HG02840 (cell line): ENCODE results near the gene GRID1.

Experiments used
- ATAC-seq: cut with Tn5 transposase; IDR thresholded peaks from one replicate; pipeline ENCODE4 v1.9.1; 2021; ENCODE audit warnings: mild to moderate bottlenecking, moderate library complexity, moderate number of reproducible peaks; ENCODE audit not compliant: unreplicated experiment, low FRiP score

GRID1 gene

DNA sequence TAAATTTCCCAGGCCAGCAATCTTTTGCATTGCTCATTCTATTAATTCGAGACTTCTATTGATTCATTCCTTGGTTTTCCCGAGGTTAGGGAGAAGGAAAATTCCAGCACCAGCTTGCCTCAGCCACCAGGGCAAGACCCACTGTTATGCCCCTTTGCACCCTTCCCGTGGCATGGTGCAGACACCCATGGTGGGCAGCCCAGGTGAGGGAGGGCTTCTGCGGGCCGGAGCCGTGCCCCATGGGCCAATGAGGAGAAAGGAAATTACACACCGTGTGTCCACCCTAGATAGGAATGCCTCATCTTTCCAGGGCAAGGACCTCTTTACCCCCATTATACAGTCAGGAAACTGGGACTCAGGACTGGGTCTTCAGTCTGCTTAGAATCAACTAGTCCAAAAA is 4.5 kb upstream of the GRID1 start:
- no peak for ATAC-seq

DNA sequence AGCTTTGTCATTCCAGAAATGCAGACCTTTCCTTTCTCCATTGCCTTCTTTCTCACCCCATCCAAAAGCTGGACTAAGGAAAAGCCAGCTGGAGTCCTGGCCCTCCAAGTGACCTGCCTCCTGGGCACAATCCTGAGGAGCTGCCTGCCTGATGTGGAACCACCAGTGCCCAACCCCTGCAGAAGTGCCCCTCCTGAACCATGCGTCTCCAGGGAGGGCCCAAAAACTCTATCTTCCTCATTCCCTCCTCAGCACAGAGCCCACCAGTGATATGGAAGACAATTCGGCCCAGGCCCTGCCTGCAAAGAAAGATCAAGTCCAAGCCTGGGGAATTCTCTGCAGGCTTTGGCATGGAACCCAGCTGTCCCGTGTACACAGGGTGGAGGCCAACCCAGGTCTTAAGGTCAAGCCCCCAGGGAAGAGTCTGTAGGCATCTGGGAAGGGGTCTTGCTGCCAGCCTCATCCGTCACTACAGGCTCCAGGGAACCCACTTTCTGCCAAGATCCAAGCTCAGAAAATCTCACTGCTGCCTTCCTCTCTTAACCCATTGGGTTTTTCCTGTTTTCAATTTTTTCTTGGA is 3.5 kb upstream of the GRID1 start:
- ATAC-seq: no peak

DNA sequence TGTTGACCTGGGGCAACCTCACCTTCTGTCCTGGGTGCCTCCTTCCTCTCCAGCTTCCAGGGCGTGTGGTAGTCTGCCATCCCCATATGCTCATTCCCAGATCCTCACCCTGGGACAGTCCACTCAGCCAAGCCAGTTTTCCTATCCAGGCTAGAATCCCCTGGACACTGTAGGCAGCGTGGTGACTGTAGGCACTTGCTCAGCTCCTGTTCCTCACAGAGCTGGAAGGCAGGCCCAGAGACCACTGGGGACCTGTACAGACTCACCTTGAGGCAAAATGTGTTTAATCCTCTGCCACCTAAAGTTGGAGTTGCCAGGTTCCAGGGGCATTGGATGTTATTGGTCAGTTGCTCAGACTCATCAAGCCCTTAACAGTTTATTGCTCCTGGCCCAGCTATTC is 2.4 kb upstream of the GRID1 start:
- no peak for ATAC-seq

DNA sequence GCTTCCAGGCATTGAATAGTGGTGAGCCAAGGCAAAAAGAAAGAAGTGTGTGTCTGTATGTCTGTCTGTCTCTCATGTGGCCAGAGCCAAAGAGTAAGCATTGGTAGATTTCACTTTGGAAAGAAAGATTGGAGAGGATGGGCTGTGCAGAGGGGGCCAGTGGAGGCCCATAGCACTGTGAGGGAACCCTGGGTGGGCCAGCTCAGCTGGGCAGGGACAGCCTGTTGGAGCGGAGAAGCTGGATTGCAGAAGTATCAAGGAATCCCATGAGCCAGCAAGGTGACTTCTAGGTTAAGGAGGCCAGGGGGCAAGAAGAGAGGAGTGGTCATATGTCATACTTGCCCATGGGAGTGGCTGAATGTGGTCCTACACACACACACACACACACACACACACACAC is 1.5 kb upstream of the GRID1 start:
- no peak for ATAC-seq

DNA sequence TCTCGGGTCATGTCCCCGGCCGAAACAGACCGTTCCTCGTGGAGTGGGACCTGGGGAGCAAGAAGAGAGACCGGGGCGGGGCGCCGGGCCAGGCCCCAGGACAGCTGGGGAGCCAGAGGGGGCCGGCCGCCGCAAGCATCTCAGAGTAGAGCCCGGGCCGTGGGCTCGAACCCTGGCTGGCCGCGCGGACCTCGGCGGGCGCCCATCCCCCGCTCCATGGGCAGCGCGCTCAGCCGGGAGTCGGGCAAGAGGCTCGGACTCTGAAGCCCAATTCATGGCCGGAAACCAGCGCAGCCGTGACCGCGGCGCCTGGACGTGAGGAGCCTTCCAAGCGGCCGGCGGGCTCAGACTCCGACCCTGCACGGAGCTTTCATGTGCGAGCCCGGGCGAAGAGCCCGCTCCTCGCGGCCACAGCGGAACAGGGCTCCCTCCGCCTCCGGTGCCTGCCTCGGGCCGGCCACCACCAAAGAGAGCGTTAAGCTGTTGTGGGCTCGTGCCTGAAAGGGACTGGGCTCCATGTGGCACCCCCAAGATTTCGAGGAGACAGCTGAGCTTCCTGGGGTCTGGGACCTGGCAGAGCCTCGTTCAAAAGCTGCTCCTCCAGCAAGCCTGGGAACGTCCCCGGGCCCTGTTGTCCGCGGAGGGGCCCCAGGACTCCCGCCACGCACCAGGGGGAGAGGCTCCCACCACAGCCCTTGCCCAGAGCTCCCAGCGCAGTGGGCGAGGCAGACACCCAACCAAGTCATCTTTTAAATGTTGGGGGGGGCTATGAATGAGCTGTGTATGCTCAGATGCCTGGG is 757 bp upstream of the GRID1 start:
- ATAC-seq: no peak

DNA sequence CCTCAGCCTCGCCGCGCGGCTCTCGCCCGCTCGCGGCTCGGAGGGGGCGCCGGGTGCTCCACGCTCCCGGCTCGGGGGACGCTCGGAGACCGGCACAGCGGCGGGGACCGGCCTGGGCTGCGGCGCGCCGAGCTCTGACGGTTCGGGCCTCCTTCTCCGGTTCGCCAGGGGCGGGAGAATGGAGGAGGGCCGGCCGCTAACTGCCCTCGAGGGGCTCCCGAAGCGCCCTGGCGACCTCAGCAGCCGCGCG is 232 bp upstream of the GRID1 start:
- ATAC-seq: no peak

DNA sequence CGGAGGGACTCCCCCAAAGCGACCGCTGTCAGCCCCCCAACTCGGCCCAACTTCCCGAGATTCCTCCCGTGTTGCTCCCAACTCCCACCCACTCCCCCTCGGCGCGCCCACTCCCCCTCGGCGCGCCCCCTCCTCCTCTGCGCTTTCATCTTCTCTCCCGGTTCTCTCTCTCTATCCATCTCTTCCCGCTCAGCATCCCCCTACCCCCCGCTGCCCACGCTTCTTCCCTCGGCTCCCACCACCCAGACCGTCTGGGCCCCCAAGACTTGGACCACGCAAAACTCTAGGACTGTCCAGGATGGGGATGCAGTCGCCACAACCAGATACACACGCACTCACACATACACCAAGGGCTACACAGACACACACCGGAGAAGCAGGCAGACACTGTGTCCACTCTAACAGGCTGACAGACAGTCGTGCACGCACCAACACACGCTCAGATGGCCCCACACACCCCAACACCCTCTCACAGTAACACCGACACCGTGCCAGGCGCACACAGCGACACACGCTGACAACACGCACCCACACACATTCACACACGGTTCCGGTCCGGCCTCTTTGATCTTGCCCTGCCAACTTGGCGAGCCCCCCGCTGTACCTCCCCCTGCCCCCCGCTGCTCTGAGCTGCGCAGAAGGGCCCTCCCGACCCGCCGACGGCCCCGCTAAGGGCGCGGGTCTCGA is 1.1 kb downstream of the GRID1 start:
- no peak for ATAC-seq

DNA sequence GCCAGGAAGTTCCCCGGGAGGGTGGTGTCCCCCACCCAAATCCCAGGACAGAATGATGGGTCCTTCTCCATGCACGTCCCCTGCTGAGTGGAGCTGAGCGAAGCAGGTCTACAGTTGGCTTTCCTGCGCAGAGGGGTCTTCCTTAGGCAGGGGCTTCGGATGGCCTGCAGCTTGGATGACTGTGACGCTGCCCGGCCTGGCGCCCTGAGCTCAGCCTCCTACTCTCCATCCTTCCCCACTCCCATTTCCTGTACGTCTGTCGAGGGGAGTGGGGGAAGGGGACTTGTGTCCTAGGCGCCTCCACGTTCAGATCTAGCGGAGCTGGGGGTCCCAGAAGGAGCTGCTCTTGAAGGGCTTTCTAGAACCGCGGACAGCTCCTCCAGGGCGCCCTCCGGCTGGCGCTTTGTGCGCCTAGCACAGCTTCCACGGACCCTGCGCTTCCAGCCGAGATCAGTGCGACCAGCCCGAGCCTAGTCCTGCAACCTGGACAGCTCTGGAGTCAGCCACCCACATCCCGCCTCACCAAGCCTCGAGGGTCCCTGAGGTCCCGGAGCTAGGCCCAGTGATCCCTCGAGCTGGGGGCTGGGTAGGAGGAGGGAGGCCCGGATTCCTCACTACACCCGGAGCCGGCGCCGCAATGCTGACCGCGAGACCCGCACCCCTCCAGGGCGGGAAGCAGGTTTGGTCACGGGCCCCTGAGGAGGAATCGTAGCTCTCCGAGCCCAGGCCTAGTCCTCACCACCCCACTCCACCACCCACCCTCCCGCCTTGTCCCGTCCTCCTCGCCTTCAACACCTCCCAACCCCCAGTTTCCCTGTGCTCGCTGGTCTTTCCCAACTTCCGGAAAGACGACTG is 1.9 kb downstream of the GRID1 start:
- no peak for ATAC-seq

DNA sequence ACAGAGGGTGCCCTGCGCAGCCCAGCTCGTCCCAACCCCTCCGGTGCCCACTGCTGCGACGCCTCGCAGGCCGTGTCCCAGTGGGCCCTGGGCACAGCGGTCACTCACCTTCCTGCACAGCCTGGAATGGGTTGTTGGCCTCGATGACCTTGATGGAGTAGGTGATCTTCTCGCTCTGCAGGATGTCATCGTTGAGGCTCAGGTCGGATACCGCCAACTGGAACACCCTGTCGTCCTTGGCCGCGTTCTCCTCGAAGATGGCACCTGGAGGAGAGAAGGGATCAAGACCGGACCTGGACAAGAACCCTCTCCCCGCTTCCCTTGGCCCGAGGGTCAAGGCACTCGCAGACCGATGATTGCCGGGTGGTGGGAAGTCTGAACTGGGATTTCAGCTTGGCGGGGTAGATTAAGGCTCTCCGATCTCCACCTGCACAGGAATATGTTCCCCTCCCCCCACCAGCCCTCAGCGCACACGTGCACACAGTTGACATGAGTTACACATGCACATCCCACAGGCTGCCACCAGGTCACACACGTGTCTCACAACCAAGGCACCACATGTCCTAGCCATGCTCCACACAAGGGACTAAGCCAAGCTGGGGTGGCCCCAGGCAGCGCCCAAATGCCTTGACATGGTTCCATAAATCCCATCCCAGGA is 2.6 kb downstream of the GRID1 start:
- ATAC-seq: no peak

DNA sequence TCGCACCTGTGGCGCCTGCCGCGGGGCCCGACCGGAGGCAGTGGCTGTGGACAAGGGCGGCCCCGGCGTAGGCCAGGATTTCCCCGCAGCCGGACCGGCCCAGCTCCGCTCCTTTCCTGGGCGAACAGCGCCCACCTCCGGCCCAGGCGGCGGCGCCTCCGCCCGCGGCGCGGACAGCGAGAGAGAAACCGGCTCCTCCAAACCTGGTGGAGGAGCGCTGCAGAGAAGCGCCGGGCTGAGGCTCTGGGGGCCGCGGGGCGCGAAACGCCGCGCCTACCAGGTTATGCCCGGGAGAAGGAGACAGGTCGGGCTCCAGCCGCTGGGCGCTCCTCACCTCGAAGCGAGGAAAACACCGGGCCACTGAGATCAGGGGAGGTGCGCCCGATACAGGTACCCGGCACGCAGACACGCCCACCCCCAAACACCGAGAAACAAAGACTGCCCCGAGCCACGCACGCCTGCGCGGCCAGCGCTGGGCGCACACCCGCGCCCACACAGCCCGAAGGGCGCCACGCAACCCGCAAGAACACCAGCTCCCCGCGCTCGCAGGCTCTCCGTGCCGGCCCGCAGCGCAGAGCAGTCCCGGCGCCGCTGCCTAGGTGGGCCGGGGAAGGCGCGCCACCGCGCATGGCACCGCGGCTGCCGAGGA is 3.3 kb downstream of the GRID1 start:
- no peak for ATAC-seq

DNA sequence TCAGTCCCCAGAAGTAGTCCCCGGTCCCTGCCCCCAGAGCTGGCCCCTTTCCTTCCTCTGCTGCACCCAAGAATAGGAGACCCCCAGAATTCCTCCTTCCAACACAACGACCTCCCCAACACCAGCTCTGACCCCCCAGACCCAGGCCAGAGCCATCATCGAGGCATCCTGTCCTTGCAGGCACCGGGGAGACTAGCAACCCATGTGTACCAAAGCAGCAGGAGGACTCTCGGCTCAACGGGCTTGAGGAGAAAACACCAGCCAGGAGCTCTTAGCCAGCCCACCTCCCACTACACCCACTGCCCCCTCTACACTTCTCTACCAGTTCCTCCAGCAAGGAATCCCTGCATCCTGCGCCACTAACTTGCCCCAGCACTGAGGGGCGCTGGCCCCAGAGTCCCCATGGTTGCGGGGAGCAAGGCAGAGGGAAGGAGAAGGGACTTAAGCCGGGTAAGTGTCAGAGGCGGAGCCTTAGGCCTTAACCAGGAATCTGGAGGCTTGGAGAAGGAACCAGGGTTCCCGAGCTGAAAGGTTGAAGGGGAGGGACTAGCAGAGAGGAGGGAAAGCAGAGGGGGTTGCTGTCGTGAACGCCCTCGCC is 3.9 kb downstream of the GRID1 start:
- no peak for ATAC-seq

DNA sequence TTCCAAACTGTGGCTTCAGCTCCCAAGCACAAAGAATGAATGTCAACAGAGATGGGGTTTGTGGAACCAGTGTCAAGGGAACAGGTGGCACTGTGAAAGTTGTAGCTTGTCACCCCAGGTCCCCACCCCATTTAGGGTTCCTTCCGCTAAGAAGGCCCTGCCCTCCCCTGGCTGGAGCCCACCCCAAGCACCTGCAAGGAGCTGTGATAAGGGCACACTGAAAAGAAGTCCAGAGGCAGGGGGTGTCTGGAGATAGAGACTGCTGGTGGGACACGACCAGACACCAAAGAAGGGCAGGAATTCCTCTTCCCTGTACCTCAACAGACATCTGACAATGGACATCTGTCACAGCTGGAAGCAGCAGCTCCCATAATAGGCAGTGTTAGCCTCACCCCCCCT is 4.5 kb downstream of the GRID1 start:
- ATAC-seq: no peak

DNA sequence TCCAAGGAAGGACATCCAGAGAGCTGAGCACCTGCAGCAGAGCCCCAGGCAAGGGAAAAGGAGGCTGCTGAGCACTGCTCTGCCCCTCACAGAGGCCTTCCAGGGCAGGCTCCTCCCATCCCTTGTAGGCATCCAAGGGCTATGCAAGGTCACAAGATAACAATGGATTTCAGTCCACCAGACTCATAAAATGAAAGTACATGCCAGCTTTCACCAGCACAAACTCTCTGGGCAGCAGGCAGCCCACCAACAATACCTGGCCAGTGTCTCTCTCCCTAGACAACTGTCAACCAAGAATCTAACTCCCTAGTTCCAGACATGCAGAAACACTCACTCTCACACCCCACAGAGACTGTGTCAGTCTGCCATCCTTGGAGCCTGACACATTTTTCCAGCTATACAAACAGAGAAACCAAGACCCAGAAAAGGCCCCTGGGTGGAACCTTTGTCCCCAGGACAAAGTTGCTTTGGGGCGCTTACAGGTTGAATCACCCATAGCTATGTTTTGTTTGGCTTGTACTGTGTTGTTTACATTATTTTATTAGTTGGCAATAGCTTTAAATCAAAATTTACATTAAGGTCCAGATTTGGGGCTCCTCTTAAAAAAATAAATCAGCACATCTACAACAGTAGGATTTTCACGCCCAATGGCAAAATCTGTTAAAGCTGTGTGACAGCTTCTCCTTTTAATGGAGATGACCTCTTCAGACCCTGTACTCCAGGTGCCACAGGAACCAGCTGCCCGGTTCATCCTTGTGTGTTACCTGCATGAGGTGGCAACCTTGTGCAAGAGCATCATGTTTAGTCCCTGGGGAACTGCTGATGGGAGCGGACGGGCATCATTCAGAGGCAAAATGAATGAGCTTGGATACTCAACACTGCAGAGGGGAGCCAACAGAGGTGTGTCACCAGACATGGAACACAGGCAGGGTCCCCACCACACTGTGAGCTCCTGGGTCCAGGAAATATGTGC is 5.2 kb downstream of the GRID1 start:
- no peak for ATAC-seq

DNA sequence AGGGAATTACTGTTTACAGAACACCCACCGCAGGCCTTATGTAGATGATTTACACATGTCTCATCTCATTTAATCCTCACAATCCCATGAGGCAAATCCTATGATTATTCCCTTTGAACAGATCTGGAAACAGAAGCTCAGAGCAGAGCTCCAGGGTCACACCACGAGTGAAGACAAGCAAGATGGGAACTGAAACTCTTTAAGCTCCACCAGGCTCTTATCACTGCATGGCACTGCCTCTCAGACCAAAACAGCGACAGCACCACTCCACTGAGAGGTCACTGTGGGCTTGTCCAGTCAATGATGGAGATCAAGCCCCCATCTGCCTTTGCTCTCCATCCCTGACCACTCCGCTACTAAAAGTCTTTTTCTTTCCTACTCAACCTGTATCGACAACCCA is 5.9 kb downstream of the GRID1 start:
- ATAC-seq: no peak

DNA sequence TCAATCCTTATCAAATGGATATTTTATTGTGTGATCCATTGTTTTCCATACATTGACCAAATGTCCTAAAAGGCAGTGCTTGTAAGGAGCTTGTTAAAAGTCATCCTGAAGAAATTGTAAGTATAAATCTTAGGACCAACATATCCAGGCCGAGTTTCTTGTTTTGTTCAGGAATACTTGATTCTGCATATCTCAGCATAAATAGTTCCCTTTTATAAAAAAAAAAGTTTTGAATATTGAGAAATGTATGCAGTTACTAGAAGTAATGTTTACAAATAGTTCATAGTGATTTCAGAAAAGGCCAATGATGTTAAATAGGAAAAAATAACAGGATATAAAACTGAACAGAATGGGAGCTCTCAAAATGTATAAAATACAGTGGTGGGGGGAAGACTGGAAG is 6.6 kb downstream of the GRID1 start:
- ATAC-seq: no peak

DNA sequence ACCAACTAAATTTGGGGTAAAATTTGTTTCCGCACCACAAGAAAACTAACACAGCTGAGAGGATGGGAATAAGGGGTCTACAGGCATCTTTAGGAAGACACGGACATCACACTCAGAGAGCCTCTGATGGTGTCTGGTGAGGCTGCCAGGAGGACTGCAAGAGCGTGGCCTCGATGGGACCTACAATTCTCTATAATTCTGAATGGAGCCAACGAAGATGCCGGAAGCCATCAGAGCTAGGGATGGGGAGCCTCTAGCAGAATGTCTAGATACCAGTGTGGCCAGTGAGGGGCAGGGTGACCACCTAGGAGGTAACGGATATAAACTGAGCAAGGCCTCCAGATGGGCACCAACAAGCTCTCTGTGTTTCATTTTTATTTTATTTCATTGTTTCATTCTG is 7.5 kb downstream of the GRID1 start:
- ATAC-seq: no peak

DNA sequence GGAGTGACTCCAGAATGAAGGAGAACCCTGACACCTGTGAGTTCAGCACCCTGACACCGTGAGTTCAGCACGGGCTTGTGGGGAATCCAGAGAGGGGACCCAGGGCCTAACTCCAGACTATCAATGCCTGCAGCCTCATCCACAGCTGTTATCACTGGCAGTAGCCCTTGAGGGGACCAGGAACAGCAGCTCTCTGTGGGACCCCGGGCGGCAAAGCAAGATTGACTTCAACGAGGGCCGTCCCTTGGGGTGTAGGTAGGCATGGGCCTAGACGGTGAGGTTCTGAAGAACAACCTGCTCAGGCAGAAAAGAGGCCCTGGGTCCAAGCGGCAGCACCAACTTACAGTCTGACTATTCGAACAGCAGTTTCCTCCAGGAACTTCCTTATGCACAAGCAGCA is 8.9 kb downstream of the GRID1 start:
- no peak for ATAC-seq

DNA sequence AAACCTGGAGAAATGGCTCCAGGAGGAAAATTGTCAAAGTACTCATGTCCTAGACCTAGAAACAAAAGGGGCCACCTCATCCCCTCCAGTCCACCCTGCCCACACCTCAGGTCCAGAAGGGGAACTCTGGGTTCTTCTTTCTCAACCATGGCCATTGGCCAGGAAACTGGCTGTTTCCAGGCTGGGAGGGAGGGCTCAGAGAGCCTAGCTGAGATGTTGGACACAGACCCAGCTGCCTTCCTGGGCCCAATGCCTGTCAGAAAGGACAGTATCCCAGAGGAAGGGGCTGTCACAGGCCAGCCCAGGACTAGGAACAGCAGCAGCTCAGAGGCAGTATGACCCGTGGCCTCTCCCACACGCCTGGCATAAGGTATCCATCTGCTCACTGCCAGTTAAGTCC is 9.6 kb downstream of the GRID1 start:
- no peak for ATAC-seq

DNA sequence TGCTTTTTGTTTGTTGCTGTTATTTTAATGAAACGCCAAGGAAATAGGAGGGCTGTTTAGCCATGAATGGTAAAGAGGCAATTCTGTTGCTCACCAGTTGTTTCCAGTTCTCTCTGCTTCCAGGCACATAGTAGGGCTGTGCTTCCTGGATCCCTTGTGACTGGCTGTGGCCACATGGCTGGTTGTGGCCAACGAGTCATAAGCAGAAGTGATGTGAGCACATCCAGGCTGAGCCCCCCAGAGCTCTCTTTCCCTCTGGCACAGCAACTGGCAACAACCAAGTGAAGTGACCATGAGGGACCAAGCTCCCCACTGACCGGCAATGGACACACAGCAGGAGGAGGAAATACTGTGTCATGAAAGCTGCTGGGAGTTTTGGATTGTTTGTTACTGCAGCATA is 10.3 kb downstream of the GRID1 start:
- ATAC-seq: no peak
